Stomach (tissue), 4 donors: Measurements from ENCODE around the gene ATP11A.

ENCODE experiments used
- EP300 ChIP-seq: sonication (generic); formaldehyde crosslinking; IDR thresholded peaks from one replicate; pipeline ENCODE4 v1.6.1; 2017; ENCODE audit warnings: antibody characterized with exemption
- POLR2A ChIP-seq, 4 donors: fragments of 450-650 bp; IDR thresholded peaks; one replicate each; pipeline ENCODE4 v1.6.1; 2016; ENCODE audit warnings: antibody characterized with exemption in 4 of 4, control low read depth in 2 of 4, mild to moderate bottlenecking in 1 of 4, moderate library complexity in 1 of 4
- POLR2AphosphoS5 ChIP-seq, 3 donors: sonication (generic); formaldehyde crosslinking; IDR thresholded peaks; one replicate each; pipeline ENCODE4 v1.6.1; 2016; ENCODE audit warnings: antibody characterized with exemption in 3 of 3
- TF ChIP-seq, protein P1 (sequence below), 7 experiments: fragments of 450-650 bp in 4 of 7; fragments of 200-600 bp in 3 of 7; sonication (generic) in 3 of 7; IDR thresholded peaks; one replicate each; pipeline ENCODE4 v1.5.1; 2016 to 2019; ENCODE audit warnings: antibody characterized with exemption in 7 of 7, control low read depth in 2 of 7, mild to moderate bottlenecking in 1 of 7

DNA sequence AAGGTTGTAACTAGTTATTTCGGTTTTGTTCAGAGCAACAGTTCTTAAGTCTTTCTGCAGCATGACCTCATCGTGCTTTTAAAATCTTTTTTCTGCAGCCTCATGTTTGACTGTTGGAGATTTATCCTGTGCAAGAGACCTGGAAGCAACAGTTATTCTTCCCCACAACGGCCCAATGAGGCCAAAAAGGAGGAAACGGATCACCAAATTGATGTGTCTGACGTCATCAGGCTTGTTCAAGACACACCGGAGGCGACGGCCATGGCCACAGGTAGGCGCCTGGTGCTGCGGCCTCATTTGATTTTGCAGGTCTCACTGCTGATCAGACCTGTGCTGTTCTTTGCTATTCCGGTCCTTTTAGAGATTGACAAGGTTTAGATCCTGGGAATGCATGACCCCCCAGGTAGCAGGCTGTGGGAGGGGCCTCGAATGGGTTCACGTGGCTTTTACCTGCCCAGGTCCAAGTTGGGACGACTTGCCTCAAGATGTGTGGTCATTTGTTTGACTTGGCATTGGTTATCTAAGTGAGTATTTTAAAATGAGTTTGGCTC is 212.3 kb downstream of the ATP11A start:
- TF ChIP-seq POLR2A (IDR thresholded peaks at IDR 0.05) (no peak), EP300 (no peak), POLR2AphosphoS5 (IDR thresholded peaks at IDR 0.05) (no peak)
- TF ChIP-seq, protein P1, sequence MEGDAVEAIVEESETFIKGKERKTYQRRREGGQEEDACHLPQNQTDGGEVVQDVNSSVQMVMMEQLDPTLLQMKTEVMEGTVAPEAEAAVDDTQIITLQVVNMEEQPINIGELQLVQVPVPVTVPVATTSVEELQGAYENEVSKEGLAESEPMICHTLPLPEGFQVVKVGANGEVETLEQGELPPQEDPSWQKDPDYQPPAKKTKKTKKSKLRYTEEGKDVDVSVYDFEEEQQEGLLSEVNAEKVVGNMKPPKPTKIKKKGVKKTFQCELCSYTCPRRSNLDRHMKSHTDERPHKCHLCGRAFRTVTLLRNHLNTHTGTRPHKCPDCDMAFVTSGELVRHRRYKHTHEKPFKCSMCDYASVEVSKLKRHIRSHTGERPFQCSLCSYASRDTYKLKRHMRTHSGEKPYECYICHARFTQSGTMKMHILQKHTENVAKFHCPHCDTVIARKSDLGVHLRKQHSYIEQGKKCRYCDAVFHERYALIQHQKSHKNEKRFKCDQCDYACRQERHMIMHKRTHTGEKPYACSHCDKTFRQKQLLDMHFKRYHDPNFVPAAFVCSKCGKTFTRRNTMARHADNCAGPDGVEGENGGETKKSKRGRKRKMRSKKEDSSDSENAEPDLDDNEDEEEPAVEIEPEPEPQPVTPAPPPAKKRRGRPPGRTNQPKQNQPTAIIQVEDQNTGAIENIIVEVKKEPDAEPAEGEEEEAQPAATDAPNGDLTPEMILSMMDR (IDR thresholded peaks at IDR 0.05): no peak
